ENCODE data around the gene H2AZ1.
A peak's percentile ranks its signal among the peaks of the same experiment; 100 is the strongest.

Gene H2AZ1

DNA sequence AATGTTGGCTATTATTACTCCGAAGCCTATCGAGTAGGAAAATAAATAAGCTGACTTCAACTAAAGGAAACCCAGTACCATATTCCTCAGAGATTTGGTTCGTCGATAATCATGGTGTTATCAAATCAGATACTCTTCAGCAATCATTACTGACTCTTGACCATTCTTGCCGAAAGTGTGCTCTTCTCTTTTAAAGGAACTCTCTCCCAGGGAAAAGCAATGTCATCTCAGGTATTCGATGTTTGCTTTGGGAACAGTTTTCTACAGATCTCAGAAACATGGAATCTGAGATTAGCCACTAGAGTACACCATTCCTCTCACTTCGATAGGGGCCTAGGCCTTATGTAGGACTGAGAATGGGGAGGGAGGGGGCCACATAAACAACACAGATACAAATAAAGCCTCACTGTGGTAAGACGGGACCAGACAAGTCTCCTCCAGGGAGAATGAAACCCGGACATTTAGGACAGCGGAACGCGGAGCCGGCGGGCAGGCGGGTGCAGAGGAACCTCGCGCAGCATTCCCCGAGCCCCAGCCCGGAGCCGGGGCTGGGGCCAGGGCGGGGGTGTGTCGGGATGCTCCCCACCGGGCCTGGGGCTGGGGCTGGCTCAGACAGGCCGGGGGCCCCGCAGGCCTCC lies 4.2 kb downstream of the H2AZ1 start:
- DNase-seq: peak; percentile 30

GRCh38 chr4:99943904-99944437 lies 6.1 kb downstream of the H2AZ1 start:
- DNase-seq: no peak

DNA sequence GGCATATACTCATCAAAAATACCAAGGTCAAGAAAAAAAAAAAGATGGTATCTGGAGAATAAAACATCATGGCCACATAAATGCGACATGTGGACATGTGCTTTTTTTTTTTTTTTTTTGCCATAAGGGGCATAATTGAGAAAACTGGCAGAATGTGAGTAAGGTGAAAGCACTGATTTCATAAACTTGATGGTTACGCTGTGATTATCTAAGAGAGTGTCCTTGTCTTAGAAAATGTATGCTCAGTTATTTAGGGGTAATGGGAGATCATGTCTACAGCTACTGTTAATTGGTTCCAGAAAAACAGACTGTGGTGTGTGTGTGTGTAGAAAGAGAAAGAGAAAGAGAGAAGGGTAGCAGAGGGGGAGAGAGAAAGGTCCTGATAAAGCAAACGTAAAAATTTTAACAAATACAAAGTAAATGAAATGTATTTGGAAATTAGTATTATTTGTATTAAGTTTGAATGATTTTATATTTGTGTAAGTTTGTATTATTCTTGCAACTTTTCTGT lies 11.8 kb downstream of the H2AZ1 start:
- DNase-seq: no peak

- DNase-seq: no peak
These were observed 15.2 kb downstream of the H2AZ1 start for GRCh38 chr4:99934891-99935290.

- no peak for DNase-seq
These were observed 22.5 kb downstream of the H2AZ1 start for GRCh38 chr4:99927566-99927965.

DNA sequence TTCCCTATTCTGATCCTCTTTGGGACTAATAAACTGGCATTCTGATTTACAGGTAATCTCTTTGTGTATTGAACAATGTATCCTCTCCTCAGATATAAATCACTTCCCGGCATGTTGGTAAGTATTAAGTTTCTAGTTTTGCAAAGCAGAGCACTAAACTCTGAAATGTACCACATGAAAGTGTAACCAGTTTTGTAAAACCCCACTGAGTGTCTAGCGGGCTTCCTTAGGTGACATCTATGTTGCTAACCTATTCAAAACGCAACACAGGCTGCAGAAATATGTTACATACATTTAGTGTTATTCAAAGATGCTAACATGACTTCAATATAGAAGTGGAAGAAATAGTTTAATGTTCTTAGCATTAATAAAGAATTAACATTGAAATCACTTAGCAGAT lies 28.9 kb downstream of the H2AZ1 start:
- DNase-seq: no peak

GRCh38 chr4:99918656-99919055 lies 31.4 kb downstream of the H2AZ1 start:
- DNase-seq: no peak

DNA sequence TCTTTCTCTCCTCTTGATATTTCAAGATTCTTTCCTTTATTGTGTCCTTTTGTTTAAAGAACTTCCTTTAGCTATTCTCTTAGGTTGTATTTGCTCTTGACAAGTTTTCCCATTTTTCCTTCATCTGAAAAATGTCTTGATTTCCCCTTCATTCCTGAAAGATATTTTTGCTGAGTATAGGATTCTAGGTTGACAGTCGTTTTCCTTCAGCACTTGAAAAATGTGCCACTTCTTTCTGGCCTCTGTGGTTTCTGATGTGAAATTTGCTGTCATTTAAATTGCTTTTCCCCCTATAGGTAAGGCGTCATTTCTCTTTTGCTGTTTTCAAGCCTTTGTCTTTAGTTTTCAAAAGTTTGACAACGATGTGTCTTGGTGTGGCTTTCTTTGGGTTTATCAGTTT lies 32.5 kb downstream of the H2AZ1 start:
- no peak for DNase-seq

GRCh38 chr4:99915449-99915848 lies 34.6 kb downstream of the H2AZ1 start:
- DNase-seq: peak; percentile 4
